ENCODE measurements around the gene OR7G2.

The OR7G2 gene

GRCh38 chr19:9107375-9107774 lies at the start of gene OR7G2:
TSS of gene OR7G2 (minus strand) at chr19:9107475. CDS start at chr19:9103243, 4,232 bp downstream.
- no peak for DNase-seq (ENCODE audit: low read depth, low spot score)

- no peak for DNase-seq (ENCODE audit: low read depth, low spot score)
Observed at GRCh38 chr19:9156304-9156703, 49.0 kb upstream of the OR7G2 start.

- no peak for DNase-seq (ENCODE audit: low read depth, low spot score)
Observed at GRCh38 chr19:9155591-9155990, 48.3 kb upstream of the OR7G2 start.

GRCh38 chr19:9151367-9151766 lies 44.1 kb upstream of the OR7G2 start:
- DNase-seq (ENCODE audit: low read depth, low spot score): no peak

- DNase-seq (ENCODE audit: low read depth, low spot score): no peak
Observed at GRCh38 chr19:9150650-9151049, 43.4 kb upstream of the OR7G2 start.

GRCh38 chr19:9149997-9150396 lies 42.7 kb upstream of the OR7G2 start:
- DNase-seq (ENCODE audit: low read depth, low spot score): no peak

- no peak for DNase-seq (ENCODE audit: low read depth, low spot score)
Observed at GRCh38 chr19:9148697-9149096, 41.4 kb upstream of the OR7G2 start.

- no peak for DNase-seq (ENCODE audit: low read depth, low spot score)
Observed at GRCh38 chr19:9146882-9147281, 39.6 kb upstream of the OR7G2 start.

GRCh38 chr19:9144920-9145319 lies 37.6 kb upstream of the OR7G2 start:
- DNase-seq (ENCODE audit: low read depth, low spot score): no peak

- DNase-seq (ENCODE audit: low read depth, low spot score): peak; percentile 55
Observed at GRCh38 chr19:9140159-9140874, 33.0 kb upstream of the OR7G2 start, which contains the start of gene ZNF317. TSS of gene ZNF317 (plus strand) at chr19:9140397. CDS start at chr19:9156017, 15,620 bp downstream.

GRCh38 chr19:9139609-9140158 lies 32.4 kb upstream of the OR7G2 start:
- no peak for DNase-seq (ENCODE audit: low read depth, low spot score)

- DNase-seq (ENCODE audit: low read depth, low spot score): no peak
Observed at GRCh38 chr19:9132422-9132821, 25.1 kb upstream of the OR7G2 start.

- DNase-seq (ENCODE audit: low read depth, low spot score): no peak
Observed at GRCh38 chr19:9130965-9131364, 23.7 kb upstream of the OR7G2 start.

GRCh38 chr19:9128171-9128570 lies 20.9 kb upstream of the OR7G2 start:
- DNase-seq (ENCODE audit: low read depth, low spot score): no peak

- no peak for DNase-seq (ENCODE audit: low read depth, low spot score)
Observed at GRCh38 chr19:9126900-9127405, 19.7 kb upstream of the OR7G2 start, which contains the start of gene OR7G3. TSS of gene OR7G3 (minus strand) at chr19:9126950. CDS start at chr19:9126950, 0 bp downstream.

GRCh38 chr19:9116547-9116946 lies 9.3 kb upstream of the OR7G2 start:
- no peak for DNase-seq (ENCODE audit: low read depth, low spot score)

- DNase-seq (ENCODE audit: low read depth, low spot score): no peak
Observed at GRCh38 chr19:9115307-9115813, 8.1 kb upstream of the OR7G2 start, which contains the start of gene OR7G1. TSS of gene OR7G1 (minus strand) at chr19:9115763. CDS start at chr19:9115763, 0 bp downstream.

- DNase-seq (ENCODE audit: low read depth, low spot score): no peak
Observed at GRCh38 chr19:9109959-9110358, 2.7 kb upstream of the OR7G2 start.

- no peak for DNase-seq (ENCODE audit: low read depth, low spot score)
Observed at GRCh38 chr19:9086761-9087160, 20.5 kb downstream of the OR7G2 start, which contains the start of gene OR1M1. TSS of gene OR1M1 (plus strand) at chr19:9087061. CDS start at chr19:9093245, 6,184 bp downstream.

GRCh38 chr19:9078651-9079050 lies 28.6 kb downstream of the OR7G2 start:
- no peak for DNase-seq (ENCODE audit: low read depth, low spot score)

- DNase-seq (ENCODE audit: low read depth, low spot score): no peak
Observed at GRCh38 chr19:9076901-9077300, 30.4 kb downstream of the OR7G2 start.

- DNase-seq (ENCODE audit: low read depth, low spot score): peak; percentile 55
Observed at GRCh38 chr19:9075064-9075949, 32.0 kb downstream of the OR7G2 start.
